Liver (tissue), 9 donors: Measurements from ENCODE around the gene FRMPD4. TPM values are rescaled to one million over a fixed set of nuclear protein-coding genes. Genes with fewer than 3 reads are reported as not detected.

Experiments used
- DNase-seq: peaks from one replicate; pipeline ENCODE4 v3.0.0-alpha.2; 2017; ENCODE audit warnings: low spot score
- H3K27ac ChIP-seq, 2 donors: one replicate each; pipeline ENCODE4 v1.7.0; 2013; ENCODE audit warnings: inconsistent platforms in 2 of 2, low read length in 2 of 2, control low read depth in 1 of 2, low read depth in 1 of 2, mild to moderate bottlenecking in 1 of 2
- H3K27me3 ChIP-seq, 4 donors: one replicate each; pipeline versions ENCODE4 v1.6.1 to v1.7.0; 2013; ENCODE audit warnings: low read length in 3 of 4, inconsistent platforms in 1 of 4, mild to moderate bottlenecking in 1 of 4, moderate library complexity in 1 of 4; ENCODE audit not compliant: control insufficient read depth in 4 of 4, insufficient read depth in 4 of 4
- H3K36me3 ChIP-seq, 4 donors: one replicate each; pipeline versions ENCODE4 v1.6.1 to v1.7.0; 2013; ENCODE audit warnings: low read length in 3 of 4, mild to moderate bottlenecking in 3 of 4, low read depth in 1 of 4, moderate library complexity in 1 of 4; ENCODE audit not compliant: control insufficient read depth in 4 of 4, insufficient read depth in 3 of 4
- H3K4me1 ChIP-seq, 4 donors: one replicate each; pipeline versions ENCODE4 v1.6.1 to v1.7.0; 2013; ENCODE audit warnings: low read length in 3 of 4, mild to moderate bottlenecking in 3 of 4, moderate library complexity in 1 of 4; ENCODE audit not compliant: control insufficient read depth in 4 of 4, insufficient read depth in 4 of 4
- H3K4me3 ChIP-seq, 3 donors: one replicate each; pipeline versions ENCODE4 v1.6.1 to v1.7.0; 2013; ENCODE audit warnings: low read length in 3 of 3, control low read depth in 1 of 3, low read depth in 1 of 3, mild to moderate bottlenecking in 1 of 3
- H3K9ac ChIP-seq, 2 donors: one replicate each; pipeline ENCODE4 v1.7.0; 2013; ENCODE audit warnings: low read length in 2 of 2, mild to moderate bottlenecking in 2 of 2, moderate library complexity in 2 of 2, control low read depth in 1 of 2, low read depth in 1 of 2
- H3K9me3 ChIP-seq, 4 donors: one replicate each; pipeline versions ENCODE4 v1.6.1 to v1.7.0; 2013; ENCODE audit warnings: low read length in 3 of 4; ENCODE audit not compliant: control insufficient read depth in 4 of 4
- ATF3 ChIP-seq: IDR thresholded peaks from 2 replicates; pipeline ENCODE4 v1.6.1; 2016; ENCODE audit warnings: antibody characterized with exemption
- CTCF ChIP-seq: fragments of 150-350 bp; IDR thresholded peaks from 2 replicates; pipeline ENCODE4 v1.5.1; 2017; ENCODE audit warnings: improper control_type of control experiment, low read depth, low read length; ENCODE audit not compliant: missing input control
- EGR1 ChIP-seq, 2 donors: IDR thresholded peaks; 2 replicates each; pipeline ENCODE4 v1.6.1; 2016 to 2018; ENCODE audit warnings: antibody characterized with exemption in 2 of 2, low read depth in 2 of 2
- FOXA1 ChIP-seq: IDR thresholded peaks from 2 replicates; pipeline ENCODE4 v1.6.1; 2016; ENCODE audit warnings: antibody characterized with exemption
- FOXA2 ChIP-seq: IDR thresholded peaks from 2 replicates; pipeline ENCODE4 v1.6.1; 2016; ENCODE audit warnings: antibody characterized with exemption
- GABPA ChIP-seq, 2 donors: IDR thresholded peaks in 1 of 2; conservative IDR thresholded peaks in 1 of 2; 2 replicates each; pipeline ENCODE4 v1.6.1; 2016; ENCODE audit warnings: antibody characterized with exemption in 2 of 2, mild to moderate bottlenecking in 1 of 2, moderate library complexity in 1 of 2
- HNF4A ChIP-seq, 2 donors: conservative IDR thresholded peaks; 2 replicates each; pipeline ENCODE4 v1.6.1; 2016; ENCODE audit warnings: antibody characterized with exemption in 2 of 2, mild to moderate bottlenecking in 2 of 2
- HNF4G ChIP-seq: IDR thresholded peaks from 2 replicates; pipeline ENCODE4 v1.6.1; 2016; ENCODE audit warnings: antibody characterized with exemption
- JUND ChIP-seq, 2 donors: IDR thresholded peaks; 2 replicates each; pipeline ENCODE4 v1.6.1; 2016; ENCODE audit warnings: antibody characterized with exemption in 2 of 2
- NR2F2 ChIP-seq: IDR thresholded peaks from 2 replicates; pipeline ENCODE4 v1.6.1; 2016; ENCODE audit warnings: antibody characterized with exemption
- RAD21 ChIP-seq, 2 donors: IDR thresholded peaks; 2 replicates each; pipeline ENCODE4 v1.6.1; 2016; ENCODE audit warnings: antibody characterized with exemption in 2 of 2, mild to moderate bottlenecking in 2 of 2
- REST ChIP-seq: IDR thresholded peaks from 2 replicates; pipeline ENCODE4 v1.6.1; 2016; ENCODE audit warnings: antibody characterized with exemption, mild to moderate bottlenecking
- RXRA ChIP-seq, 2 donors: IDR thresholded peaks; 2 replicates each; pipeline ENCODE4 v1.6.1; 2017 to 2018; ENCODE audit warnings: antibody characterized with exemption in 2 of 2, mild to moderate bottlenecking in 1 of 2
- SP1 ChIP-seq: IDR thresholded peaks from 2 replicates; pipeline ENCODE4 v1.6.1; 2018; ENCODE audit warnings: antibody characterized with exemption, mild to moderate bottlenecking
- TAF1 ChIP-seq: conservative IDR thresholded peaks from 2 replicates; pipeline ENCODE4 v1.6.1; 2016; ENCODE audit warnings: antibody characterized with exemption, mild to moderate bottlenecking
- YY1 ChIP-seq: IDR thresholded peaks from 2 replicates; pipeline ENCODE4 v1.6.1; 2016; ENCODE audit warnings: antibody characterized with exemption, mild to moderate bottlenecking
- WGBS: extraction: QIAGEN DNeasy Blood & Tissue Kit; methylation state at CpG from one replicate; pipeline ENCODE4 v1.1.7; 2013; 5-methylcytosine and 5-hydroxymethylcytosine counted together
- polyA plus RNA-seq, 2 donors: library from polyadenylated mRNA; stranded (reverse) in 1 of 2; unstranded in 1 of 2; fragments of 200-250 nt in 1 of 2; fragments of >200 nt in 1 of 2; fragmentation: Nextera tagmentation in 1 of 2; extraction: Ambion mirVana in 1 of 2; gene quantifications; one replicate each; pipeline versions ENCODE4 v1.2.1 to v1.2.3, GENCODE V29; 2013 to 2015
- total RNA-seq, 2 donors: library from RNA; depleted of rRNA; stranded (reverse); fragments of >200 nt; gene quantifications; one replicate each; pipeline ENCODE4 v1.2.3, GENCODE V29; 2014
- TF ChIP-seq, protein P1 (sequence below): IDR thresholded peaks from 2 replicates; pipeline ENCODE4 v1.6.1; 2016; ENCODE audit warnings: antibody characterized with exemption
- TF ChIP-seq, protein P2 (sequence below): IDR thresholded peaks from 2 replicates; pipeline ENCODE4 v1.6.1; 2016; ENCODE audit warnings: antibody characterized with exemption
- donor health status: healthy.
- donor health status: healthy.
- donor health status: healthy.
- donor health status: healthy.
- donor health status: healthy.

FRMPD4 gene
- total and polyA plus RNA-seq, 4 donors, result 0.01 to 0.08 (median 0.03) TPM; not detected in 1

GRCh38 chrX:12463873-12464272, 325.6 kb downstream of the FRMPD4 start:
- Histone ChIP-seq H3K9me3 (no peaks in the 10 kb centered on the region), H3K4me1 (no peaks in the 10 kb centered on the region), H3K4me3 (no peak overlapping the region), H3K27ac (no peak overlapping the region), H3K9ac (no peak overlapping the region), H3K27me3 (no peaks in the 10 kb centered on the region), H3K36me3 (no peaks in the 10 kb centered on the region)
- no peak for DNase-seq
- WGBS, result 58% methylated on average over 2 of the region's 2 CpGs
- TF ChIP-seq JUND (IDR thresholded peaks at IDR 0.05) (no peak), RAD21 (IDR thresholded peaks at IDR 0.05) (no peak), CTCF (no peak), FOXA1 (no peak), SP1 (no peak), NR2F2 (no peak)
- TF ChIP-seq, protein P1, sequence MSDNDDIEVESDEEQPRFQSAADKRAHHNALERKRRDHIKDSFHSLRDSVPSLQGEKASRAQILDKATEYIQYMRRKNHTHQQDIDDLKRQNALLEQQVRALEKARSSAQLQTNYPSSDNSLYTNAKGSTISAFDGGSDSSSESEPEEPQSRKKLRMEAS, result no peak

DNA sequence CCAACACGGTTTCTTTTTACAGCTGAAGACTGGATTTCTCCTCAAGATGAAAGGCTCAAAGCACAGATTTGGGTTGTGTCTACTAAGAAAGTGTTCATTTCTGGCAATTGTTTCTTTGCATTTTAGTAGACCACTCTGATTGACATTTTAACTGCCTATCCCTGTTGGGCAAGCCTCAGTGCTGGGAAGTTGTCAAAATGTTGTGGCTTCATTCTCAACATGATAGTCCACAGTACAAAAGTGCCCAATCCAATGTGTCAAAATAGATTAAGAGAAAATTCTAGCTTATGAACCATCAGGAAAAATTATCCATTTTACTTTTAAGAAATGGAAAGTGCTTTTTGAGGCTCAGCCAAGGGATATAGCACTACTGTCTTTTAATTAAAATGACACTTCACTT, 329.0 kb downstream of the FRMPD4 start:
- no peak for DNase-seq
- WGBS, result 68% methylated on average over 1 of the region's 1 CpG
- no peak overlapping the region for H3K27ac ChIP-seq
- no peak for TF ChIP-seq FOXA1
- no peak for TF ChIP-seq HNF4A (conservative IDR thresholded peaks at IDR 0.05)
- no peak for TF ChIP-seq FOXA2
- H3K4me1 ChIP-seq, result no peaks in the 10 kb centered on the region
- no peak overlapping the region for H3K9ac ChIP-seq
- H3K36me3 ChIP-seq, result no peaks in the 10 kb centered on the region
- H3K9me3 ChIP-seq, result no peaks in the 10 kb centered on the region
- no peak overlapping the region for H3K4me3 ChIP-seq
- peaks cover 0 to 2% (median 0%) of the 10 kb centered on the region in 4 donors for H3K27me3 ChIP-seq

DNA sequence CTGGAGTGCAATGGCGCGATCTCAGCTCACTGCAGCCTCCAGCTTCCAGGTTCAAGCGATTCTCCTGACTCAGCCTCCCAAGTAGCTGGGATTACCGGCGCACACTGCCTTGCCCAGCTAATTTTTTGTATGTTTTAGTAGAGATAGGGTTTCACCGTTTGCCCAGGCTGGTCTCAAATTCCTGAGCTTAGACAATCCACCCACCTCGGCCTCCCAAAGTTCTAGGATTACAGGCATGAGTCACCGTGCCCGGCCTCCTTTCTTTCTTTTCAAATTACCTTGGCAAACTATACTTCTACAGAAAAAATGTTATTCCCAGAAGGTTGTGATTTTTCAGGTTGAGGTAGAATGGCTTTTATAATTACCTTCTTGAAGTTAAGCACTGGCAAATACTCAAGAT, 331.0 kb downstream of the FRMPD4 start:
- Histone ChIP-seq H3K27ac (no peak overlapping the region), H3K4me3 (no peak overlapping the region), H3K27me3 (peaks cover 0 to 2% (median 0%) of the 10 kb centered on the region in 4 donors), H3K9me3 (no peaks in the 10 kb centered on the region), H3K36me3 (no peaks in the 10 kb centered on the region), H3K4me1 (no peaks in the 10 kb centered on the region), H3K9ac (no peak overlapping the region)
- WGBS, result 83% methylated on average over 9 of the region's 9 CpGs
- DNase-seq, result no peak
- TF ChIP-seq FOXA2 (no peak), CTCF (no peak), HNF4A (conservative IDR thresholded peaks at IDR 0.05) (no peak), JUND (IDR thresholded peaks at IDR 0.05) (no peak), RXRA (IDR thresholded peaks at IDR 0.05) (no peak), ATF3 (no peak), YY1 (no peak), RAD21 (IDR thresholded peaks at IDR 0.05) (no peak), FOXA1 (no peak), EGR1 (IDR thresholded peaks at IDR 0.05; ENCODE audit: low read depth in 2 of 2) (no peak), GABPA (IDR thresholded peaks at IDR 0.05 in 1 of 2, conservative IDR thresholded peaks at IDR 0.05 in 1 of 2) (no peak), SP1 (no peak), HNF4G (no peak), TAF1 (no peak), REST (no peak), NR2F2 (no peak)
- TF ChIP-seq, protein P2, sequence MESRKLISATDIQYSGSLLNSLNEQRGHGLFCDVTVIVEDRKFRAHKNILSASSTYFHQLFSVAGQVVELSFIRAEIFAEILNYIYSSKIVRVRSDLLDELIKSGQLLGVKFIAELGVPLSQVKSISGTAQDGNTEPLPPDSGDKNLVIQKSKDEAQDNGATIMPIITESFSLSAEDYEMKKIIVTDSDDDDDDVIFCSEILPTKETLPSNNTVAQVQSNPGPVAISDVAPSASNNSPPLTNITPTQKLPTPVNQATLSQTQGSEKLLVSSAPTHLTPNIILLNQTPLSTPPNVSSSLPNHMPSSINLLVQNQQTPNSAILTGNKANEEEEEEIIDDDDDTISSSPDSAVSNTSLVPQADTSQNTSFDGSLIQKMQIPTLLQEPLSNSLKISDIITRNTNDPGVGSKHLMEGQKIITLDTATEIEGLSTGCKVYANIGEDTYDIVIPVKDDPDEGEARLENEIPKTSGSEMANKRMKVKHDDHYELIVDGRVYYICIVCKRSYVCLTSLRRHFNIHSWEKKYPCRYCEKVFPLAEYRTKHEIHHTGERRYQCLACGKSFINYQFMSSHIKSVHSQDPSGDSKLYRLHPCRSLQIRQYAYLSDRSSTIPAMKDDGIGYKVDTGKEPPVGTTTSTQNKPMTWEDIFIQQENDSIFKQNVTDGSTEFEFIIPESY, result no peak
- TF ChIP-seq, protein P1, result no peak
